GM12873 (cell line): ENCODE results near the gene CHP2.

Experiments
- CTCF ChIP-seq: IDR thresholded peaks from 2 replicates; pipeline ENCODE4 v1.5.1; 2012; ENCODE audit warnings: low read depth, mild to moderate bottlenecking, moderate library complexity, low read length, control low read depth; ENCODE audit not compliant: insufficient read depth; ENCODE audit errors: missing control alignments

The CHP2 gene

GRCh38 chr16:23734176-23734893, 20.5 kb upstream of the CHP2 start:
- TF ChIP-seq CTCF: no peak

GRCh38 chr16:23739516-23739915, 15.3 kb upstream of the CHP2 start:
- TF ChIP-seq CTCF: no peak

- no peak for TF ChIP-seq CTCF
Measured at GRCh38 chr16:23741675-23742303, 13.0 kb upstream of the CHP2 start.

- TF ChIP-seq CTCF: no peak
Measured at GRCh38 chr16:23742766-23743165, 12.1 kb upstream of the CHP2 start.

GRCh38 chr16:23745263-23745662, 9.6 kb upstream of the CHP2 start:
- no peak for TF ChIP-seq CTCF

GRCh38 chr16:23748630-23749029, 6.2 kb upstream of the CHP2 start:
- no peak for TF ChIP-seq CTCF

- no peak for TF ChIP-seq CTCF
Measured at GRCh38 chr16:23753908-23754593, 775 bp upstream of the CHP2 start.
